ENCODE data around the gene DAPK3.

Gene DAPK3

GRCh38 chr19:3979674-3980352, 8.9 kb upstream of the DAPK3 start:
- DNase-seq = no peak
- Histone ChIP-seq H3K27me3 (no peaks in the 10 kb centered on the region), H3K4me3 (ENCODE audit: low read depth, low read length) (no peak overlapping the region), H3K9me3 (no peaks in the 10 kb centered on the region), H3K4me1 (peaks cover 25% of the 10 kb centered on the region), H3K36me3 (peaks cover 98% of the 10 kb centered on the region)
- TF ChIP-seq, protein P1, sequence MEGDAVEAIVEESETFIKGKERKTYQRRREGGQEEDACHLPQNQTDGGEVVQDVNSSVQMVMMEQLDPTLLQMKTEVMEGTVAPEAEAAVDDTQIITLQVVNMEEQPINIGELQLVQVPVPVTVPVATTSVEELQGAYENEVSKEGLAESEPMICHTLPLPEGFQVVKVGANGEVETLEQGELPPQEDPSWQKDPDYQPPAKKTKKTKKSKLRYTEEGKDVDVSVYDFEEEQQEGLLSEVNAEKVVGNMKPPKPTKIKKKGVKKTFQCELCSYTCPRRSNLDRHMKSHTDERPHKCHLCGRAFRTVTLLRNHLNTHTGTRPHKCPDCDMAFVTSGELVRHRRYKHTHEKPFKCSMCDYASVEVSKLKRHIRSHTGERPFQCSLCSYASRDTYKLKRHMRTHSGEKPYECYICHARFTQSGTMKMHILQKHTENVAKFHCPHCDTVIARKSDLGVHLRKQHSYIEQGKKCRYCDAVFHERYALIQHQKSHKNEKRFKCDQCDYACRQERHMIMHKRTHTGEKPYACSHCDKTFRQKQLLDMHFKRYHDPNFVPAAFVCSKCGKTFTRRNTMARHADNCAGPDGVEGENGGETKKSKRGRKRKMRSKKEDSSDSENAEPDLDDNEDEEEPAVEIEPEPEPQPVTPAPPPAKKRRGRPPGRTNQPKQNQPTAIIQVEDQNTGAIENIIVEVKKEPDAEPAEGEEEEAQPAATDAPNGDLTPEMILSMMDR (IDR thresholded peaks at IDR 0.05; ENCODE audit: low read depth, low read length) = no peak

DNA sequence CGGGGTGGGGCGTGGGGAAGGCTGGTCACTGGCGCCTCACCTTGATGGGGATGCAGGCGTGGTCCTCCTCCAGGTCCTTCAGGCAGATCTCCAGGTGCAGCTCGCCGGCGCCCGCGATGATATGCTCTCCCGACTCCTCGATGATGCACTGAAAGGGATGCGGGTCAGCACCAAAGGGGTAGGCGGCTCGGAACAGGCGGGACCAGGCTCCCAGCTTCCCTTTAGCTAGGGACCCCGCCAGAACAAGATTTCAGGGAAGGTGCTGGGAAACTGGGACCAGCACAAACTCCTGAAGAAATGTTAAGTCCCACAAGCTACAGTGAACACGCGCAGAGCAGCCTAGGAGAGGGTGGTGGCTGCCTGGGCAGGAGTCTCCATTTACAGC, 8.4 kb upstream of the DAPK3 start:
- Histone ChIP-seq H3K27me3 (no peaks in the 10 kb centered on the region), H3K4me3 (ENCODE audit: low read depth, low read length) (no peak overlapping the region), H3K36me3 (peaks cover 93% of the 10 kb centered on the region), H3K9me3 (no peaks in the 10 kb centered on the region), H3K4me1 (peaks cover 25% of the 10 kb centered on the region)
- TF ChIP-seq, protein P1 (IDR thresholded peaks at IDR 0.05; ENCODE audit: low read depth, low read length) = no peak
- no peak for DNase-seq

DNA sequence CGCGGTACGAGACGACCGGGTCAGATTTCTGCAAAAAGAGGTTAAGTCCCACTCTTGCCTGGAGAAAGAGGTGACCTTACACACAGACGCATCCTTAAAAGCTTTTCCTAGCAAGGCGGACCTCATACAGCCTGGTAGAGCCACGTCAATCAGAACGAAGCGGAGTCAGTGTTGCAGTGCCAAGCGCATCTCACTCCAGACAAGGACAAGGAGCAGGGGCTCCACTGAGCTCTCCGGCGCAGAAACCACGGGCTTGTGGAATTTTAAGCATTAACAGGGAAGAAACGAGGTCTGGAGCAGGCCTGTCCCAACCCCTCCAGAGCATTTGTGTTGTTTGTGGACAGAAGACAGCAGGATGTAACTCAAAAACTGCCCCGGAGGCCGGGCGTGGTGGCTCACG, 7.2 kb upstream of the DAPK3 start:
- peaks cover 82% of the 10 kb centered on the region for H3K36me3 ChIP-seq
- H3K4me1 ChIP-seq = peaks cover 25% of the 10 kb centered on the region
- DNase-seq = no peak
- H3K4me3 ChIP-seq (ENCODE audit: low read depth, low read length) = no peak overlapping the region
- TF ChIP-seq, protein P1 (IDR thresholded peaks at IDR 0.05; ENCODE audit: low read depth, low read length) = no peak
- no peaks in the 10 kb centered on the region for H3K9me3 ChIP-seq
- no peaks in the 10 kb centered on the region for H3K27me3 ChIP-seq

GRCh38 chr19:3977242-3978143, 6.6 kb upstream of the DAPK3 start:
- Histone ChIP-seq H3K4me1 (peaks cover 18% of the 10 kb centered on the region), H3K4me3 (ENCODE audit: low read depth, low read length) (no peak overlapping the region), H3K27me3 (no peaks in the 10 kb centered on the region), H3K36me3 (peaks cover 78% of the 10 kb centered on the region), H3K9me3 (no peaks in the 10 kb centered on the region)
- DNase-seq = peak; percentile 50
- TF ChIP-seq, protein P1 (IDR thresholded peaks at IDR 0.05; ENCODE audit: low read depth, low read length) = peak; percentile 25

DNA sequence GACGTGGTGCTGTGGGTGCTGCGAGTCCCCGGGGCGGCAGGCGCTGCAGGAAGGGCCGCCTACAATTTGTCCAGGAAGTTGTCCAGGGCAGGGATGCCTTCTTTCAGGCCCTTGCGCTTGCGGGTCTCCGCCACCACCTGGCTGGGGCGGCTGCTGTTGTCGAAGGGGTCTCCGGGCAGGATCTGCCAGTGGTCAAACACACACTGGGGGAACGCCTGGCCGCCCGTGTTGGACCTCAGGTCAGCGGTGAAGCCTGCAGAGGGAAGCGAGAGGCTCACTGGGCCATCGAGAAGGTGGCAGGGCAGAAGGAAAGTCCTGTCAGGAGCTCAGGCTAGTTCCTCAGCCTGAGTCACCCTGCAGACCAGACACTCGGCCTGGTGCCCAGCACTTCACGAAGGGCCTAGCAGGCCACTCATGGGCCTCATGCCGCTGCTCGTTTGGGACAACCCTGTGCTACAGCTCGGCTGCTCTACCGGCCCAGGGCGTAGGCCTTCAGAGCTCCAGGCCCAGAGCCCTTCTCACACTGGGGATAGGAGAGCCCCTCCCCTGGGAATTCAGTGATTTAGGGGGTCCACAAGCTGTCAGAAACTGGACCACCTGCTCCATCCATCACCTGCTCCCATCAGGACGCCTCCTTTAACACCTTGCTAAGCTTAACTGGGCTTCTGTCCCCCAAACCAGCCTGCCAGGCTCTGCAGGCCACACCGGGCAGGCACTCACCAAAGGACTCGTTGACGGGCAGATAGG, 5.8 kb upstream of the DAPK3 start:
- TF ChIP-seq, protein P1 (IDR thresholded peaks at IDR 0.05; ENCODE audit: low read depth, low read length) = no peak
- peaks cover 71% of the 10 kb centered on the region for H3K36me3 ChIP-seq
- H3K4me1 ChIP-seq = peaks cover 17% of the 10 kb centered on the region

More for the DNA sequence above, 5.8 kb upstream of the DAPK3 start:
- Histone ChIP-seq H3K4me3 (ENCODE audit: low read depth, low read length) (no peak overlapping the region), H3K27me3 (no peaks in the 10 kb centered on the region), H3K9me3 (no peaks in the 10 kb centered on the region)
- peak; percentile 91 for DNase-seq

Measured in BE2C (cell line).